H1 (cell line): ENCODE measurements around the gene TRDMT1.

Experiments used
- EP300 ChIP-seq, 2 experiments: IDR thresholded peaks; 1 replicate in 1 of 2; 2 replicates in 1 of 2; pipeline ENCODE4 v1.6.1; 2011 to 2012; ENCODE audit warnings: low read depth in 2 of 2, low read length in 2 of 2, mild to moderate bottlenecking in 2 of 2, borderline replicate concordance in 1 of 2, inconsistent platforms in 1 of 2, moderate library complexity in 1 of 2
- JUND ChIP-seq: IDR thresholded peaks from 2 replicates; pipeline ENCODE4 v1.6.1; 2011; ENCODE audit warnings: mild to moderate bottlenecking, improper control_type of control experiment, low read length
- SIN3A ChIP-seq, 2 experiments: IDR thresholded peaks in 1 of 2; conservative IDR thresholded peaks in 1 of 2; 2 replicates each; pipeline ENCODE4 v1.6.1; 2011 to 2012; ENCODE audit warnings: low read length in 2 of 2, improper control_type of control experiment in 1 of 2, low read depth in 1 of 2, mild to moderate bottlenecking in 1 of 2
- SUZ12 ChIP-seq: fragments of 200-600 bp; sonication (generic); IDR thresholded peaks from 2 replicates; pipeline ENCODE4 v1.6.1; 2012; ENCODE audit warnings: mild to moderate bottlenecking, inconsistent platforms, low read length, moderate library complexity, mixed read lengths

DNA sequence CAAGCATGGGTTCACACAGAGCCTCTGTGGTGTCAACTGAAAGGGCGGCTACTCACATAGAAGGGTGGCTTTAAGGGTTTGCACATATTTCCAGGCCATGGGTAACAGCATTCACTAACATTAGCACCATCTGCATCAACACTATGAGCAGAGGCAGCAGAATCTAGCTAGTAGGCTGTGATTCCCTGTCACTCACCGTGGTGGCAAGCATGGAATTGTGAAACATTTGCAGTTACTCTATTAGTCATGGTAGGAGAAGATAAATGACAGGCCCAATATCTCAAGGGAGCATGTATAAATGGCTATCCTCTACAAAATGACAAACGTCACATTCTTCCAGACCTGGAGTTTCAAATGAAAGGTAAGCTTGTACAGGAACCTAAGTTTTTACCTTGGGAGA is 39.7 kb downstream of the TRDMT1 start:
- TF ChIP-seq JUND (no peak), EP300 (IDR thresholded peaks at IDR 0.05; ENCODE audit: borderline replicate concordance in 1 of 2, low read depth in 2 of 2, low read length in 2 of 2) (no peak), SIN3A (conservative IDR thresholded peaks at IDR 0.05 in 1 of 2, IDR thresholded peaks at IDR 0.05 in 1 of 2; ENCODE audit: low read depth in 1 of 2, low read length in 2 of 2) (no peak), SUZ12 (no peak)
